K562 (cell line): ENCODE results near the gene SDC3. TPM values are rescaled to one million over a fixed set of nuclear protein-coding genes. Genes with fewer than 3 reads are reported as not detected.

ENCODE experiments used
- BCOR ChIP-seq: fragments of 450-650 bp; IDR thresholded peaks from 2 replicates; pipeline ENCODE4 v1.6.1; 2016
- CREBBP ChIP-seq: IDR thresholded peaks from one replicate; pipeline ENCODE4 v1.6.1; 2012; ENCODE audit warnings: low read depth, mild to moderate bottlenecking, control low read depth, inconsistent platforms, low read length
- EGR1 ChIP-seq: fragments of 450-650 bp; conservative IDR thresholded peaks from 2 replicates; pipeline ENCODE4 v1.6.1; 2017; ENCODE audit warnings: mild to moderate bottlenecking
- ESRRA ChIP-seq: fragments of 450-650 bp; IDR thresholded peaks from 2 replicates; pipeline ENCODE4 v1.6.1; 2014; ENCODE audit warnings: low read depth, mild to moderate bottlenecking, moderate library complexity, borderline replicate concordance
- ETV1 ChIP-seq: fragments of 450-650 bp; conservative IDR thresholded peaks from 2 replicates; pipeline ENCODE4 v1.6.1; 2016; ENCODE audit warnings: missing genetic modification characterization, control low read depth, low read depth, missing compliant biosample characterization
- GABPB2 ChIP-seq: fragments of 250-450 bp; sonication (Bioruptor Pico); conservative IDR thresholded peaks from 2 replicates; pipeline ENCODE4 v1.5.1; 2021; ENCODE audit warnings: mild to moderate bottlenecking
- L3MBTL2 ChIP-seq: fragments of 450-650 bp; IDR thresholded peaks from 2 replicates; pipeline ENCODE4 v1.6.1; 2016; ENCODE audit warnings: mild to moderate bottlenecking, moderate library complexity
- MTA1 ChIP-seq: fragments of 450-650 bp; IDR thresholded peaks from 2 replicates; pipeline ENCODE4 v1.6.1; 2017; ENCODE audit warnings: borderline replicate concordance
- MTA3 ChIP-seq: fragments of 450-650 bp; formaldehyde crosslinking; IDR thresholded peaks from 2 replicates; pipeline ENCODE4 v1.6.1; 2017; ENCODE audit warnings: mild to moderate bottlenecking, borderline replicate concordance
- MXD1 ChIP-seq: fragments of 250-450 bp; sonication (Bioruptor Pico); IDR thresholded peaks from 2 replicates; pipeline ENCODE4 v1.8.0; 2021; ENCODE audit warnings: borderline replicate concordance, mild to moderate bottlenecking, moderate library complexity; ENCODE audit not compliant: poor library complexity, severe bottlenecking
- NFE2 ChIP-seq: IDR thresholded peaks from 2 replicates; pipeline ENCODE4 v1.6.1; 2014; ENCODE audit warnings: antibody characterized with exemption, low read depth
- POLR2A ChIP-seq: fragments of 450-650 bp; conservative IDR thresholded peaks from 2 replicates; pipeline ENCODE4 v1.6.1; 2016
- RBBP5 ChIP-seq: fragments of 200-600 bp; sonication (generic); IDR thresholded peaks from 2 replicates; pipeline ENCODE4 v1.6.1; 2012; ENCODE audit warnings: borderline replicate concordance, mild to moderate bottlenecking, low read length, control low read depth, inconsistent platforms; ENCODE audit not compliant: insufficient read depth, poor library complexity, severe bottlenecking
- RUNX1 ChIP-seq: sonication (generic); IDR thresholded peaks from 2 replicates; pipeline ENCODE4 v1.6.1; 2016; ENCODE audit warnings: antibody characterized with exemption, low read depth
- SP2 ChIP-seq: IDR thresholded peaks from 2 replicates; pipeline ENCODE4 v1.6.1; 2011; ENCODE audit warnings: mild to moderate bottlenecking, low read depth, low read length, moderate library complexity; ENCODE audit not compliant: poor library complexity, severe bottlenecking; ENCODE audit errors: extremely low read depth
- SREBF1 ChIP-seq: fragments of 150-350 bp; IDR thresholded peaks from 2 replicates; pipeline ENCODE4 v1.6.1; 2014; ENCODE audit warnings: antibody characterized with exemption, low read depth, low read length, borderline replicate concordance
- TARDBP ChIP-seq: fragments of 450-650 bp; IDR thresholded peaks from 2 replicates; pipeline ENCODE4 v1.6.1; 2016
- ZBED1 ChIP-seq: IDR thresholded peaks from 2 replicates; pipeline ENCODE4 v1.6.1; 2014
- ZKSCAN8 ChIP-seq: fragments of 200-800 bp; sonication (Bioruptor generic); IDR thresholded peaks from 2 replicates; pipeline ENCODE4 v1.6.1; 2016; ENCODE audit warnings: missing genetic modification characterization, missing compliant biosample characterization
- ZNF253 ChIP-seq: fragments of 250-450 bp; sonication (Bioruptor Pico); conservative IDR thresholded peaks from 2 replicates; pipeline ENCODE4 v1.6.1; 2021; ENCODE audit warnings: mild to moderate bottlenecking
- ZNF280A ChIP-seq: fragments of 450-650 bp; IDR thresholded peaks from 2 replicates; pipeline ENCODE4 v1.6.1; 2018; ENCODE audit warnings: mild to moderate bottlenecking, low read depth; ENCODE audit not compliant: partially characterized antibody
- ZNF316 ChIP-seq: fragments of 450-650 bp; IDR thresholded peaks from 2 replicates; pipeline ENCODE4 v1.6.1; 2016
- ZNF431 ChIP-seq: sonication (generic); formaldehyde crosslinking; IDR thresholded peaks from 2 replicates; pipeline ENCODE4 v1.8.0; 2022; ENCODE audit warnings: mild to moderate bottlenecking, missing genetic modification reagents
- polyA plus RNA-seq, 8 experiments: library from polyadenylated mRNA; depleted of rRNA in 4 of 8; stranded (reverse) in 5 of 8; unstranded in 3 of 8; fragments of >200 nt; fragmentation: Nextera tagmentation in 2 of 8; fragmentation: Illumina TruSeq in 1 of 8; extraction: Ambion mirVana in 2 of 8; extraction: Trizol in 1 of 8; gene quantifications; 2 replicates each; pipeline versions ENCODE4 v1.2.1 to v1.2.3, GENCODE V29; 2011 to 2014; ENCODE audit warnings: inconsistent platforms in 1 of 8, missing spikeins in 1 of 8
- total RNA-seq, 7 experiments: library from RNA; depleted of rRNA in 6 of 7; stranded (reverse); fragments of >200 nt in 6 of 7; fragmentation: Illumina TruSeq in 2 of 7; extraction: Trizol in 2 of 7; gene quantifications; 2 replicates each; pipeline versions ENCODE4 v1.2.1 to v1.2.3, GENCODE V29; 2011 to 2021; ENCODE audit warnings: low replicate concordance in 1 of 7
- TF ChIP-seq, protein P1 (sequence below): fragments of 450-650 bp; formaldehyde crosslinking; IDR thresholded peaks from 2 replicates; pipeline ENCODE4 v1.4.0; 2020; ENCODE audit warnings: mild to moderate bottlenecking, moderate library complexity
- TF ChIP-seq, protein P2 (sequence below): fragments of 250-450 bp; sonication (Bioruptor Pico); IDR thresholded peaks from 2 replicates; pipeline ENCODE4 v1.8.0; 2022; ENCODE audit warnings: moderate library complexity, mild to moderate bottlenecking, inconsistent platforms

SDC3 gene
- total and polyA plus RNA-seq, 9 of the 15 experiments (the other 6 are each of a cell fraction or from before 2014, with no cell fraction given): 0.38 to 44.1 (median 12.1) TPM

DNA sequence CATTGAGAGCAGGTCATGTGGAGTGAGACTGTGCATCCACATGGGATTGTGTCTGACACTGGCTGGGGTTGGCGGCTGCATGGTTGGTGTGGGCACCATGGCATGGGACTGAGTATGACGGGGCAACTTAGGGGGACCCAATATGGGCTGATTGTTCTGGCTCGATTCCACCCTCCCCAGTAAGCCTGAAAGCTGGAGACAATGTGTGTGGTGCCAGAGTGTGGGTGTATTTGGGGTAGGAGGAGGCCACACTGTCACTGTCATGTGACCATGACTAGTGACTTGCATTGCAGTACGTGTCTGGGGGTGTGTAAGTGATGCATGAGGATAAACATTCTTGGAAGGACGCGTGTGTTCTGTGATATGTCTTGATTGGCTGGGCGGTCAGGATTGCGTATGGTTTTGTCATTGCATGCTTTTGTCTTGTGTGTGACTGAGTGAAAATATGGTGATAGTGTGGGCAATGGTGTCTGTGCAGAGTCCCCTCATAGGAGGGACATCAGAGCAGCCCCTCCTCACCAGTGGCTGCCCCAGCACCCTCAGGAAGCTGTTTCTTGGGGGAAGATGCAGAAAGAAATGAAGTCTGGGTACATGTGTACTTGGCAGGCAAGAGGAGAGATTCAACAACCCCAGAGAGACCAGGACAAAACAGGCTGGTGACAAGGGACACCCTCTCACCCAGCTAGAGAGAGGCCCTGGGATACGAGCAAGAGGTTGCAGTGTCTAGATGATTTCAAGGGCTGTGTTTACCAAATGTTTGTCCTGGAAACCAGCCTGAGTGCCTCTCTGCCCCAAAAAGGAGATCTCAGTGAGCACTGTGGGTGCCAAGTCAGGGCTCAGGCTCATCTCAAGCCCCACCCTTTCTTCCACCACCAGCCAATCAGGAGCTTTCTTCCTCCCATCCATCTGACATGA, 36.3 kb downstream of the SDC3 start (continued):
- TF ChIP-seq, protein P1, sequence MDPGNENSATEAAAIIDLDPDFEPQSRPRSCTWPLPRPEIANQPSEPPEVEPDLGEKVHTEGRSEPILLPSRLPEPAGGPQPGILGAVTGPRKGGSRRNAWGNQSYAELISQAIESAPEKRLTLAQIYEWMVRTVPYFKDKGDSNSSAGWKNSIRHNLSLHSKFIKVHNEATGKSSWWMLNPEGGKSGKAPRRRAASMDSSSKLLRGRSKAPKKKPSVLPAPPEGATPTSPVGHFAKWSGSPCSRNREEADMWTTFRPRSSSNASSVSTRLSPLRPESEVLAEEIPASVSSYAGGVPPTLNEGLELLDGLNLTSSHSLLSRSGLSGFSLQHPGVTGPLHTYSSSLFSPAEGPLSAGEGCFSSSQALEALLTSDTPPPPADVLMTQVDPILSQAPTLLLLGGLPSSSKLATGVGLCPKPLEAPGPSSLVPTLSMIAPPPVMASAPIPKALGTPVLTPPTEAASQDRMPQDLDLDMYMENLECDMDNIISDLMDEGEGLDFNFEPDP (CRISPR knock-in tag): peak; percentile 92; the same call in 1 of the 2 replicates
- TF ChIP-seq TARDBP (0 out of 2 replicates have a peak, but pooled peaks have one; percentile 29), ETV1 (peak; percentile 48; the same call in 1 of the 2 replicates), ZKSCAN8 (CRISPR knock-in tag) (peak; percentile 90; the same call in 1 of the 2 replicates), MTA1 (peak; percentile 68; the same call in 1 of the 2 replicates), MTA3 (peak; percentile 94), NFE2 (peak; percentile 94), RUNX1 (peak; percentile 6; the same call in 1 of the 2 replicates), MXD1 (peak; percentile 66), ZNF253 (CRISPR knock-in tag) (no peak), ZNF280A (no peak), CREBBP (no peak), POLR2A (peak; percentile 50; the same call in 1 of the 2 replicates), ZNF316 (peak; percentile 92), ZNF431 (no peak), ESRRA (peak; percentile 25; the same call in 1 of the 2 replicates), ZBED1 (peak; percentile 68; the same call in 1 of the 2 replicates), RBBP5 (no peak), L3MBTL2 (peak; percentile 92), SP2 (no peak), SREBF1 (0 out of 2 replicates have a peak, but pooled peaks have one; percentile 49), BCOR (peak; percentile 54; the same call in 1 of the 2 replicates), GABPB2 (CRISPR knock-in tag) (no peak), EGR1 (peak; percentile 99)
- TF ChIP-seq, protein P2, sequence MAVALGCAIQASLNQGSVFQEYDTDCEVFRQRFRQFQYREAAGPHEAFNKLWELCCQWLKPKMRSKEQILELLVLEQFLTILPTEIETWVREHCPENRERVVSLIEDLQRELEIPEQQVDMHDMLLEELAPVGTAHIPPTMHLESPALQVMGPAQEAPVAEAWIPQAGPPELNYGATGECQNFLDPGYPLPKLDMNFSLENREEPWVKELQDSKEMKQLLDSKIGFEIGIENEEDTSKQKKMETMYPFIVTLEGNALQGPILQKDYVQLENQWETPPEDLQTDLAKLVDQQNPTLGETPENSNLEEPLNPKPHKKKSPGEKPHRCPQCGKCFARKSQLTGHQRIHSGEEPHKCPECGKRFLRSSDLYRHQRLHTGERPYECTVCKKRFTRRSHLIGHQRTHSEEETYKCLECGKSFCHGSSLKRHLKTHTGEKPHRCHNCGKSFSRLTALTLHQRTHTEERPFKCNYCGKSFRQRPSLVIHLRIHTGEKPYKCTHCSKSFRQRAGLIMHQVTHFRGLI: peak; percentile 96
